Testis (tissue), 3 donors: ENCODE data around the gene COL5A1. TPM values are rescaled to one million over a fixed set of nuclear protein-coding genes. Genes with fewer than 3 reads are reported as not detected.

ENCODE experiments used
- DNase-seq: peaks from one replicate; pipeline ENCODE4 v3.0.0-alpha.2; 2019
- H3K27ac ChIP-seq, 2 donors: fragments of 200-600 bp; sonication (generic); one replicate each; pipeline ENCODE4 v1.5.1; 2019
- H3K27me3 ChIP-seq: fragments of 200-600 bp; sonication (generic); one replicate; pipeline ENCODE4 v1.5.1; 2019
- H3K36me3 ChIP-seq: fragments of 200-600 bp; sonication (generic); one replicate; pipeline ENCODE4 v1.5.1; 2017; ENCODE audit warnings: low read depth; ENCODE audit errors: missing control alignments
- H3K4me1 ChIP-seq: fragments of 200-600 bp; sonication (generic); one replicate; pipeline ENCODE4 v1.5.1; 2019
- H3K4me3 ChIP-seq, 2 donors: fragments of 200-600 bp; sonication (generic); one replicate each; pipeline ENCODE4 v1.5.1; 2017 to 2019
- H3K9me3 ChIP-seq: fragments of 200-600 bp; sonication (generic); one replicate; pipeline ENCODE4 v1.5.1; 2017
- CTCF ChIP-seq, 3 experiments: fragments of 450-650 bp in 2 of 3; fragments of 200-600 bp in 1 of 3; sonication (generic) in 1 of 3; IDR thresholded peaks; one replicate each; pipeline ENCODE4 v1.5.1; 2016 to 2019; ENCODE audit warnings: antibody characterized with exemption in 3 of 3, mild to moderate bottlenecking in 2 of 3, moderate library complexity in 1 of 3
- POLR2A ChIP-seq: fragments of 450-650 bp; IDR thresholded peaks from one replicate; pipeline ENCODE4 v1.6.1; 2017; ENCODE audit warnings: antibody characterized with exemption, mild to moderate bottlenecking, moderate library complexity
- WGBS, 2 donors: methylation state at CpG; one replicate each; pipeline ENCODE4 v1.1.5; 2018; 5-methylcytosine and 5-hydroxymethylcytosine counted together
- intact Hi-C: fragments of 100-400 bp; cut with DNase I; formaldehyde crosslinking; loops from one replicate; pipeline ENCODE4 v1.15.1; 2023; ENCODE audit warnings: low total_unique reads
- polyA plus RNA-seq: library from polyadenylated mRNA; stranded (reverse); fragments of 350-450 nt; fragmentation: Illumina TruSeq; extraction: RNeasy Lipid Tissue Mini Kit (QIAGEN cat#74804); gene quantifications from one replicate; pipeline ENCODE4 v1.2.3, GENCODE V29; 2014; ENCODE audit warnings: low read depth, low replicate concordance; ENCODE audit not compliant: insufficient read depth
- total RNA-seq, 2 donors: library from RNA; depleted of rRNA; stranded (reverse); fragments of >200 nt; gene quantifications; one replicate each; pipeline ENCODE4 v1.2.3, GENCODE V29; 2016

The COL5A1 gene
- total and polyA plus RNA-seq, 3 donors from 2014 or later, result 18.5 to 34.3 (median 20.8) TPM

DNA sequence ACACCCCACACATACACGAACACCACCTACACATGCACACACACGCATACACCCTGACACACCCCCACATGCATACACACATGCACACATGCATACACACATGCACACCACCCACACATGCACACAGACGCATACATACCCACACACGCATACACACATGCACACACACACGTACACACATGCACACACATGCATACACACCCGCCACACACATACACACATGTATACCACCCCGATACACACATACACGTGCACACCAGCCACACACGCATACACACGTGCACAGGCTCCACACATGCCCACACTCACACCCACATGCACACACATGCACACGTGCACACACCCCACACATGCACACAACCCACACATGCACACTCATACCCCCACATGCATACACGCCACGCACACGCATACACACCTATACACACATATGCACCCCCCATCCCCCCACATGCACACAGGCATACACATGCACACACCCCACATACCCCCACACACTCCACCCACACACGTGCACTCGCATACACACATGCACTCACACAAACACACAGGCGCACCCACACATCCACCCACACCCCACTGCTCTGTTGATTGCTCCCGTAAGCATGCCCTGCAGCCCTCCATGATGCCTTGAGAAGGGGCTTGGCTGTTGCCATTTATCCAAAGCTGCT lies 119.3 kb downstream of the COL5A1 start:
- no peaks in the 10 kb centered on the region for H3K4me1 ChIP-seq
- no peaks in the 10 kb centered on the region for H3K36me3 ChIP-seq
- no peak overlapping the region for H3K4me3 ChIP-seq
- H3K9me3 ChIP-seq, result no peaks in the 10 kb centered on the region
- H3K27me3 ChIP-seq, result no peaks in the 10 kb centered on the region
- no peak for DNase-seq
- TF ChIP-seq CTCF (IDR thresholded peaks at IDR 0.05), result no peak
- no peak for TF ChIP-seq POLR2A
- intact Hi-C loops, result no loop called here
- no peak overlapping the region for H3K27ac ChIP-seq
- 79 to 86% methylated on average over 18 of the region's 18 CpGs for WGBS, 2 donors

DNA sequence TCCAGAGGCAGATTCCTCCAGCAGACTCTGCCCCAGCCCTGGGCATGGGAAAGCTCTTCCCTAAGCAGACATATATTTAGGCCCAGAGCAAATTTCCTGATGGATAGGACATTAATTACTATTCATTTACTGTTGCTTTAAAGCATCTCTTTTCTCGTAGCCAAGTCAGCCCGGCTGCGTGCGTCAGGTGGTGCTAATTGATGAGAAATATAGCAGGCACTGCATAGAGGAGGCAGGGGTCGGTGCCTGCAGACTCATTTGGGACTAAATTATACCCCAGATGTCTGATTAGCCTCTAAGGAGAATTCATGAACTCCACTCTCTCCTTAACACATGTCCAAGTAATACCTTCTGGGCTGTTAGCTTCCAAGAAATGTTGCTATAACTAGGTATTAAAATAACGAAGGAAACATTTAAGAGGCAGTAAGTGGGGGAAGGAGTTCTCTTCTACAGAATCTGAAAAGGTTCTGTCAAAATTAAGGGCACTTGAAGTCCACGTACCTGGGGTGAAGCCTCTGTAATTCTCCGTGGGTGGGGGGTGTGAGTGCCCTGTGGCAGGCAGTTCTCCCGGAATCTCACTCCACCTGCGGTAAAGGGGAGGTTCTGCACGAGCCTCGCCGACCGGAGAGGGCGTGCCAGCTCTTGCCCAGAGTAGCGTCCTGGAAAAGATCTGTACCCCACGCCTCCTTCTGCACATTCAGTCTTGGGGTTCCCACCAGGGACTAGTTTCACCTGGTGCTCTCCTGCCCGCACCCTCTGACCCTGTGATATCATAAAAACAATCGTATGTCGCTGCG lies 123.1 kb downstream of the COL5A1 start:
- DNase-seq, result no peak
- no peaks in the 10 kb centered on the region for H3K36me3 ChIP-seq
- TF ChIP-seq POLR2A, result no peak
- no peak for TF ChIP-seq CTCF (IDR thresholded peaks at IDR 0.05)

GRCh38 chr9:134765785-134766184 lies 124.2 kb downstream of the COL5A1 start:
- intact Hi-C loops, result no loop called here
- Histone ChIP-seq H3K27ac (no peak overlapping the region), H3K4me3 (no peak overlapping the region), H3K4me1 (peaks cover 2% of the 10 kb centered on the region), H3K36me3 (no peaks in the 10 kb centered on the region), H3K27me3 (no peaks in the 10 kb centered on the region), H3K9me3 (no peaks in the 10 kb centered on the region)
- TF ChIP-seq CTCF (IDR thresholded peaks at IDR 0.05) (no peak), POLR2A (no peak)
- no peak for DNase-seq
- 82 to 87% methylated on average over 13 to 15 of the region's 15 CpGs for WGBS, 2 donors

More for the DNA sequence above, 123.1 kb downstream of the COL5A1 start:
- intact Hi-C loops, result no loop called here
- Histone ChIP-seq H3K27ac (no peak overlapping the region), H3K27me3 (no peaks in the 10 kb centered on the region), H3K9me3 (no peaks in the 10 kb centered on the region), H3K4me3 (no peak overlapping the region), H3K4me1 (peaks cover 2% of the 10 kb centered on the region)
- WGBS, 2 donors, result 87 to 89% methylated on average over 20 to 21 of the region's 21 CpGs

DNA sequence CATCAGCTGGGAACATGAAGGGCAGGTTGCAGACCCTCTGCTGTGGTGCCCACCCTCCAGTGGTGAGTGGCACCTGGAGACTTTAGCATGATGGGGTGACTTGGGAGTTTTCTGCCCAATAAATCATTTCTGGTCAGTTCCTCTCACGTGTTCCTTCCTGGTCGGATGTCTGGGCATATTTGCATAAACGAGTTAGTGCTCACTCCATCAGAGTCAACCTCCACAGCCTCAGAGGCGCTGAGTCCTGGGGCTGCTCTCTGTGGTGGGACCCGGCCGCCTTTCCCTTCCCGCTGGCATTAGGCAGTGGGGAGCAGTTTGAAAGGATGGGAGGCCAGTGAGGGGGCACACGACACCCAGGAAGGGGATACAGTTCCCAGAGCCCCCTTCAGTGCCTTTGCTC lies 125.0 kb downstream of the COL5A1 start:
- intact Hi-C loops, result no loop called here
- H3K27ac ChIP-seq, result no peak overlapping the region
- no peaks in the 10 kb centered on the region for H3K9me3 ChIP-seq
- peaks cover 2% of the 10 kb centered on the region for H3K4me1 ChIP-seq
- no peaks in the 10 kb centered on the region for H3K27me3 ChIP-seq
- no peak overlapping the region for H3K4me3 ChIP-seq
- no peak for DNase-seq
- WGBS, 2 donors, result 77% methylated on average over 8 of the region's 8 CpGs; no CpG with 5 or more reads in 1 of the 2 donors
- no peaks in the 10 kb centered on the region for H3K36me3 ChIP-seq
- no peak for TF ChIP-seq CTCF (IDR thresholded peaks at IDR 0.05)
